GM18502 (cell line): ENCODE results near the gene NUCB2.

ENCODE experiments used
- ATAC-seq: cut with Tn5 transposase; IDR thresholded peaks from one replicate; pipeline ENCODE4 v1.9.1; 2021; ENCODE audit warnings: mild to moderate bottlenecking; ENCODE audit not compliant: unreplicated experiment, poor library complexity

Gene NUCB2

GRCh38 chr11:17314904-17315426 lies 38.4 kb downstream of the NUCB2 start:
- ATAC-seq, result no peak

DNA sequence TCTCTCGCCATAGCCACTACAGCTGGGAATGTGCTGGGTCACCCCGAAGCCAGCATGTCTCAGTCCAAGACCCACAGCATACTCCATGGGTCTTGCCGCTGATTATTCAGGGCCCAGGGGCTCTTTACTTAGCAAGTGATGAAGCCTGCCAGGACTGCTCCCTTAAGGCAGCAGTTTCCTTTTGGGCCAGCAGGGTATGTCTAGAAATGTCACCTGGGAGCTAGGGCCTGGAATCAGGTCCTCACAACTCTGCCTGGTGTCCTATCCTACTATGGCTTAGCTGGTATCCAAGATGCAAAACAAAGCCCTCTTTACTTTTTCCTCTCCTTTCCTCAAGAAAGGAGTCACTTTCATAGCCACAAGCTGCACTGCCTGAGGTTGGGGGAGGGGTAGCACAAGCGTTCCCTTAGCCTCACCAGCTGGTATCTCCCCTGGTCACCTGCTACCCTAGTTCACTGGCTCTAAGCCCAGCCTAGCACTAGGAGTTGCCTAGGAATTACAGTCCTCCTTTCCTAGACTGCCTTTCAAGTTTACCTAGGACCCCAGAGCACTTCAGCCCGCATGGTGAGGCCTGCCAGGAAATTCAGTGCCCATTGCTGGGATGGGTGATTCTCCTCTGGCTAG lies 52.4 kb downstream of the NUCB2 start:
- ATAC-seq, result no peak

DNA sequence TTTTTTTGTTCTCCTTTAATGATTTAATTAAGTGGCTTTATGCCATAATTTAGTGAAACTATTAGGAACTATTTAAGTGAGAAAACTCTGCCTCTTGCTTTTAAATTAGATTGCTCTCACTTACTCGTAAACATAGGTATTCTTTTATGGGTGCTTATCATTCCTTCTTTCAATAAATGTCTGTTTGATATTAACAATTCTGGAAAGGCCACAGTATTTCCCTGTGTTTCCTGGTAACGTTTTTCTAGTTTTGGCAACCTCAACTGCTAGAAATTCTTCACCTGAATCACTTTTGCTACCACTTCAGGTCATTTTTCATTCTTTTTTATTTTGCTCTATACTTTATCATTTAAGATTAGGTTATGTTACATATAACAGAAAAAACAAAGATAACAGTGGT lies 55.1 kb downstream of the NUCB2 start:
- no peak for ATAC-seq

GRCh38 chr11:17333799-17334586 lies 57.5 kb downstream of the NUCB2 start:
- ATAC-seq, result no peak

GRCh38 chr11:17343257-17343656 lies 66.7 kb downstream of the NUCB2 start:
- ATAC-seq, result no peak

DNA sequence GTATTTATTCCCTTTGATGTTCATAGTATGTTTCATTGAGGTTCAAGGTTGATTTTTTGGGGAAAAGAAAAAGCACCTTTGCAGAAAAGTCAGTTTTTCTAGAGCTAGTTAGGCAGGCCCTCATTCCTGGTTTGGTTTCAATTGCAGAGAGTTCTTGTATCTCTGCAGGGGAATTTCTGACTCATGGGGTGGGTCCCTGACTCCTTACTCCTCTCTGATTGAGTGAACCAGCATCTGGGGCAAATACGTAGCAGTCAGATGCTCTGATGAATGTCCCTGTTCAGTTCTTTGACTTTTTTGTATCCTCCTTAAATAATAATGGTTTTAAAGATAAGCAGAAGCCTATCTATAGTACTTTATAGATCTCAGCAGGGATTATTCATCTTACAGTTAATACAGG lies 67.4 kb downstream of the NUCB2 start:
- ATAC-seq, result no peak

DNA sequence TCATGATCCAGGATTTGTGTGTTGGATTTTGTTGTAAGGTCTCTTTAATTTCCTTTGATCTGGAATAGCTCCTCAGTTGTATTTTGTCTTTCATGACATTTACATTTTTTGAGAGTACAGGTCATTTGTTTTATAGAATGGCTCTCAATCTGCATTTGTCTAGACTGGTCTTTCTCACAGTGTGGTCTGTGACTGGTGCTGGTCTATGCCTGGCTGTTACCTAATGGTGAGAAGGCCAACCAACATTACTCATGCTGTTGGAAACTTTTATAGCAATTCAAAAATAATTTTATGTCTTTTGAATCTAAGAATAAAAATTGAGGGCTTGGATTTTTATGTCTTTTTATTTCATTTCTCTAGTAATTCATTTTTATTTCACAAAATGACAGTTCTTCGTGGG lies 71.1 kb downstream of the NUCB2 start:
- ATAC-seq, result no peak

- no peak for ATAC-seq
Observed at GRCh38 chr11:17350455-17351171, 74.1 kb downstream of the NUCB2 start.

GRCh38 chr11:17351172-17351509 lies 74.6 kb downstream of the NUCB2 start:
- no peak for ATAC-seq

- peak; percentile 35 for ATAC-seq
Observed at GRCh38 chr11:17351510-17352176, 75.1 kb downstream of the NUCB2 start, which contains the start of gene NCR3LG1. Gene NCR3LG1 (plus strand): TSS chr11:17351800. CDS start chr11:17351970, 170 bp downstream.

DNA sequence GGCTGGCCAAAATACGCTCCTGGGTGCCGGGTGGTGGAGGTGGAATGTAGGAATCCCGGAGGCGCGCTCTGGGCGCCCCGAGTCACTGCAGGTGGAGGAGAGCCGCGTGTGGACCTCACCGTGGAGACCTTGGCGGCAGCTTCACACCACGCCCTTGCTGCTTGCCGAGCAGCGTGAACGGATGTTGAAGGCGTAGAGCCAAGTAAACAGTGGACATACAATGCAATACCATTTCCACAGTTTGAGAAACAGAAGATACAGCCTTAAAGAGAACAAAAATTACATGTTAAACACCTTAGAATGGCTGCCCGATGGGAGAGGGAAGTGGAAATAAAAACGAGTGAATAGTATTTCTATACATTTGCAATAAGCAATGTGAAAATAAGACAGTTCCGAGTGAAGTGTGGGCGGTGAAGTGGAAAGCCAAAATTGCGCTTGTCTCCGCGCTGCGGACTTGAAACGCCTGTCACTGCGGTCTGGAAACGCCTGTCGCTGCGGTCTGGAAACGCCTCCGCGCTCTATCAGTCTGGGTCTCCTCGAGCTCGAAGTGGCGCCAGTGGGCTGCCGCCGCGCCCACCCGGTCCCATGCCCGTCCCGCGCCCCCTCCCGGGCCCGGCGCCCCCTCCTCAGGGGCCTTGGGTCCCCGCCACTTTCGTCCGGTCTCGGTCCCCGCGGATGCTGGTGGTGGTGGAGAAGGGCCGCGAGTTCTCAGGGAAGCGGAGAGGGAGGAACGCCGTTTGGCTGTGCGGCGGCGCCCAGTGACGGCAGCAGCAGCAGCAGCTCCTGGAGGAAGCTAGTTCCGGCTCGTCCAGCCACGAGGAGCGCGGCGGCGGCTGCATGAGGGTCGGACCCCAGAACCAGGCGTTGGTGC lies 76.6 kb downstream of the NUCB2 start:
- ATAC-seq, result peak; percentile 39

GRCh38 chr11:17353821-17354600 lies 77.5 kb downstream of the NUCB2 start:
- ATAC-seq, result no peak

- peak; percentile 47 for ATAC-seq
Observed at GRCh38 chr11:17354601-17354991, 78.1 kb downstream of the NUCB2 start.

- no peak for ATAC-seq
Observed at GRCh38 chr11:17366495-17366894, 90.0 kb downstream of the NUCB2 start.

GRCh38 chr11:17368551-17368950 lies 92.0 kb downstream of the NUCB2 start:
- no peak for ATAC-seq

DNA sequence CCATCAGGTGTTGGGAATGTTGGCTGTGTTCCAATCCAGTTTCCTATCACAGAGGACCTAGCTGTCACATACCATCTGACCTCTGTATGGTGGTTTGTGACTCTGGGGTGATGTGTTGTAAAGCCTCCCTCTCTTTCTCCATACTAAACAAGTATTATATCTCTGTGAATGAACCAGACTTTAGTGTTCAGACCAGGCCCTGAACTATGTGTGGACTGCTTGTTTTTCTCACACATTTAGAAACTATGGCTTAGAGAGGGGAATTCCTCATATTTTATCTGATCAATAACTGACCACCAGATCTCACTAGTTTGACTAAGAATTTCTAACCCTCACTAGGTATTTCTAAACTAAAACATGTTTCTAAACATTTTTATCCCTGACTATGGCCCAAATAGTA lies 92.6 kb downstream of the NUCB2 start:
- peak; percentile 54 for ATAC-seq

DNA sequence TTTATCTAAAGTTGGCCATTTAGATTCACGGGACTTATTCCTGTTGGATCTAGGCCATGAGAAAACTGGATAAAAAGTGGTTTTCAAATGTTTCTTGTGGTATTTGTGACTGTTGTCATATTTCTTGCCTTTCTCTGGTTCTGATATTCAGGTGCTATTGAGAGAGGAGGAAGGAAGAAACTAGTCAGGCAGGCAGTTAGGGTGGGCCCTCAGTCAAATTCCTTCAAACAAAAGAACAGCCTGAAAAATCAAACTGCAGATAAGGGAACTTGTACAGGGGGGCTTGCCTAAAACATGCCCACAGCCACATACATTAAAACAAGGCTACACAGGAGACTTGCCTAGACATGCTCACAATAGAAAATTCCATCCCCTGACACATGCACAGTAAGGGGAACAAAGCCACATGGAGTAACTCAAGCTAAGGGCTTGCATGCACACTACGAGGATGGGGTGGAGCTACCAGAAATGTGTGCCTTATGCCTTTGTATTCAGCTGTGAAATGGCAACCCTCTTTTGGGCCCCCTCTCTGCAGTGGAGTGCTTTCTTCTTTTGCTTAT lies 93.2 kb downstream of the NUCB2 start:
- no peak for ATAC-seq

DNA sequence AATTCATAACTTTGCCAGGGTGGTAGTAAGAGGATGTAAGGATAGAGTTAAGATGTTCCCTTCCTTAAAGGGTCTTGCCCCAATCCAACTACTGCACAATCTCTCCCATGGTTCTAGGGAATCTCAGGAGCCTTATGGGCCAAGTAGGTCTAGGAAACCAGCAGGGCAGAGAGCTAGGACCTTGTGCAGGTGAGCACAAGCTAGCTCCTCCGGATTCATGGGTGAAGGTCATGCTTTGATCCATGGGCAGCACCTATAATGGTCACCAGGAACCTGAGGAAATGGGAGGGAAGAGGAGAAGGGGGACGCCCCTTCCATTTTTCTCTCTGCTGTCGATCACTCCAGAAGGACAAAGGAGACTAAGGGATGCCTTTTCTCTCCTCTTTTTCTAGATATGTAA lies 95.1 kb downstream of the NUCB2 start:
- ATAC-seq, result no peak

- no peak for ATAC-seq
Observed at GRCh38 chr11:17375547-17375946, 99.0 kb downstream of the NUCB2 start.
